Left ventricle myocardium superior (tissue), 1 donor: ENCODE measurements around the gene DENND5A. TPM values are rescaled to one million over a fixed set of nuclear protein-coding genes. Genes with fewer than 3 reads are reported as not detected.

Experiments
- ATAC-seq: fragments of 200-7000 bp; cut with Tn5 transposase; one replicate; pipeline ENCODE4 v1.9.1; 2020; ENCODE audit warnings: mild to moderate bottlenecking, moderate library complexity
- DNase-seq: peaks from one replicate; pipeline ENCODE4 v3.0.0-alpha.2; 2020
- intact Hi-C: fragments of 100-400 bp; cut with micrococcal nuclease; formaldehyde crosslinking; loops from one replicate; pipeline ENCODE4 v1.11.0; 2022
- total RNA-seq: library from RNA; stranded (reverse); fragmentation: NEBNext Ultra II Directional; extraction: Animal tissue kit (Norgen Biotek cat#: 25700); gene quantifications from one replicate; pipeline ENCODE4 v1.2.1, GENCODE V29; 2021
- donor health status: DM: no; HTN: yes; CAD: no; lungs with severe emphysema.

The DENND5A gene
- total RNA-seq, 1 donor from 2014 or later: 121 TPM

DNA sequence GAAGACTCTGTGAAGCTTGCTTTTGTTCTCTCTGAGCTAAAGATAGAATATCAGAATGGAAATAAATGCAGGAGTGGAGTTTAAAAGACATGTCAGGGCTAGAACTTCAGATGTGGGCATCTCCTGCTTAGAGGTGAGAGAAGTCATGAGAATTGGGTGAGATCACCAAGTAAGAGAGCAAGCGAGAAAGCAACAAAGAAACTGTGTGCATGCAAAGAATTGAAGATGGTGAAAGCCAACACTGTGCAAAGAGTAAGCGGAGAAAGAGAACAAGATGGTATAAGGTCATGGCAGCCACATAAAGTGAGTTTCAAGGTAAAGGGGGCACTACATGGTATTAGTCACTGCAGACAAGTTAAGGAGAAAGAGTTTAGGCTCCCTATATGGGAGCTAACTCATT, 116.4 kb downstream of the DENND5A start:
- intact Hi-C loops: no loop called here
- ATAC-seq (no peak), DNase-seq (no peak)

DNA sequence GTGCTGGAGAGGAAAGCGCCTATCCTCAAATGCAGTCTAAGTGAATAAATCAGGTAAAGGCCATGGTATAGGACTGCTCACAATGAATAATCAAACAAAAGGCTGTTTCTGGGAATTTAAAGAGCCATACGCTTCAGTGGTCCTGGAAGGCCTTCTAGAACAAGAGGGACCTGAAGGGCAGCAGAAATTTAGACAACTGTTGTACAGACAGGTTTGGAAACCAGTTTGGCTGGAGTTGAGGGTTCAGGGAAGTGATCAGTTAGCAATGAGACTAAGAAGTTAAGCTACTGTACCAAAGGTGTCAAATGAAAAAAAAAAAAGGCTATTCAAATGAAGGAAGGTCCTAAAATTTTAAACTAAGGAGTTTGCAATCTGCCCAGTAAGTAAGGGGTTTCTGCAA, 117.1 kb downstream of the DENND5A start:
- no peak for ATAC-seq
- intact Hi-C loops: no loop called here

DNA sequence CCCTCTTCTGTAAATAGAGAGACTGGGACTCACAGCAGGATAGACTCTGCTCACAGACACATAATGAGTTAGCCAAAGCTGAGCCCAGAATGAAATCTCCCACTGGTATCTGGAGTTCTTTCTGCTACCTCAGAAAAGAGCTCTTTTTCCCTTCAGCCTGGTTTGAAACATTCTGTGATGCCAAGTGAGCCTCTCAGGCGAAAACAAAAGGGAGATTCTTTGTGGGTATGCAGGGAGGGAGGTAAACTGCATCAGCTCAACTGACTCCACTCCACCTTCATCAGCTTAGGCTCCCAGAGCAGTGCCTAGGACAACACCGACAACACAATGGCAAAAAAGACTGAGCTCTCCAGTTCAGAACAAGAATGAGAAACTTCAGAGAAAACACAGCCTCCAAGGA, 118.7 kb downstream of the DENND5A start:
- DNase-seq (no peak), ATAC-seq (no peak)
- intact Hi-C loops: no loop called here

More for the DNA sequence above, 117.1 kb downstream of the DENND5A start:
- no peak for DNase-seq

DNA sequence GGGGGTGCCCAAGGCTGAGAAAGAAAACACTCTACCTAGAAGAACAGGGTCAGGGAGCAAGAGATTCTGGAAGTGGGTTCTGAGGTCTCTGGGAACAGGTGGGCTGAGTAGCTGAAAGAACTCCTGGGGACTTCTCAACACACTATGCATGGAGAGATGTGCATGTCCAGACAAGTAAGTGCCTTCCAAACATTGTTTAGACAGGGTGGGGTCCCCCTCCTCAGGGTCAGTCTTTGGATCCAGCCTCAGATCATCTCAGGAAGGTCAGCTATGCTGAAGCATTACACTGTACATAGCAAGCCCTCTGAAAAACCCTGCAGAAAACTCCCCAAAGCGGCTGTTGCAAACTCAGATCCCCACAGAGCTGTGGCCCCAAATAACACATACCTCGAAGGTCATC, 119.9 kb downstream of the DENND5A start:
- intact Hi-C loops: no loop called here
- ATAC-seq (no peak), DNase-seq (no peak)

DNA sequence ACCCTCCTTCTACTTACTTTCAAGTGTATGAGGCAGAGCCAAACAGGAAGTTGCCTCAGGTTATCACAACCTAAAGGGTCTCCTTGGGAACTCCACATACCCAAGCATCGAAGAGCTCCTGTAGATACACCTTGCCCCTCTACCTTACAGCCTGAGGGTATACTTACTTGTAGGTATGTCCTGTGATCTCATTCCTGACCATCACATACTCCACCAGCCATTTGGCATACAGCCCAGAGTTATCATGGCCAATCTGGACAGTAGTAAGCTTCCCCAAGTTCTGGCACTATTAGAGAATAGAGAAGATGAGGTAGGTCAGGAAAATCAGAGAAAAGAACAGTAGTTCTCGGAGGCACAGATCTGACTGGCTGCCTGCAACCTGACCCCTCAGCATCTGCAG, 120.3 kb downstream of the DENND5A start:
- ATAC-seq (no peak), DNase-seq (no peak)
- intact Hi-C loops: no loop called here

DNA sequence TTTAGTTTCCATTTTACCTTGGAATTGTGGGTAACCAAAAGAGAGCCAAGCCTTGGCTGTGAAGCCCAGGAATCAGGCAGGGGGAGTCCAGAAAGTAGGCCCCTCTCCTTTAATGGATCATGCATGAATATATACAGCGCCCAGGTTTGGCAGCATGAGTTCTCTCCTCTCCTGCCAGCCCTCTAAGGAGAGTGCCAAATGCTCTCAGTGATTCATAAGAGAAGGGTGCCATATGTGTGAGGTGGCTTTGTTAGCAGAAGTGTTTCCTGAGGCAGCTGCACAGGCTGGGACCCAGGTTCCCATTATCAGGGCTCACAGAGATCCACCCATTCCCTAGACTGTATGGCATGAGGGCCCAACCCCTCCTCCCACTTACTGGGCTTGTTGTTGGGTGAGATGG, 121.4 kb downstream of the DENND5A start:
- DNase-seq (no peak), ATAC-seq (no peak)
- intact Hi-C loops: no loop called here

DNA sequence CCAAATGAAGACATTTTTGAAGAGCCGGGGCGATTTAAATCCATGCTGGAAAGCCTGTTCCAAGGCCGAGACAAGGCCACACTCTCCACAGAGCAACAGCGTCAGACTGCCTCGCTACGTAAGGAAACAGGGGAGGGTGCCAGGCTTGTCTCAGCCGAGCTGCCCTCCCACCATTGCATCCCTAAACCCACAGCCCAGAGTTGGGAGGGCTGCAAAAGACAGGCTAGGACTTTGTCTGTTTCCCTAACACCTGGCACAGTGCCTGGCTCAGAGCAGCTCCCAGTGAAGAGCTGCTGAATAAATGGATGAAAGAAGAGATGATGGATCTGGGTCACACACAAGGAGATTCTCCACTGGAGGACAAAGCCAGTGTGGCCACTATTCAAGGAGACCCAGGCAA, 122.4 kb downstream of the DENND5A start:
- intact Hi-C loops: no loop called here
- no peak for DNase-seq

DNA sequence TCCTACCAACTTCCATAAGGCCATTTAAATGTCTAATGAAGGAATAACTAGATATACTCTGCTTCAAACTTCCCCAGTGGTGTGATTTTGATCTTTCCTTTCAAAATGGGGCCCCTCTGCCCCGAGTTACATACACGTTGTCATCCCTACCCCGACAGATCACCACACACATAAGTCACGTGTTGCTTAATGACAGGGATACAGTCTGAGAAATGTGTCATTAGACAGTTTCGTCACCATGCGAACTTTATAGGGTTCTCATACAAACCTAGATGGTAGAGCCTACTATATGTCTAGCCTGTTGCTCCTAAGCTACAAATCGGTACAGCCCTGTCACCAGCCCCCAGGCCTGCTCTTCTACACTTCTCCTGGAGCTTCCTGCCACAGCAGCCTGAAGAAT, 124.0 kb downstream of the DENND5A start:
- ATAC-seq: no peak

More for the DNA sequence above, 122.4 kb downstream of the DENND5A start:
- ATAC-seq: no peak

DNA sequence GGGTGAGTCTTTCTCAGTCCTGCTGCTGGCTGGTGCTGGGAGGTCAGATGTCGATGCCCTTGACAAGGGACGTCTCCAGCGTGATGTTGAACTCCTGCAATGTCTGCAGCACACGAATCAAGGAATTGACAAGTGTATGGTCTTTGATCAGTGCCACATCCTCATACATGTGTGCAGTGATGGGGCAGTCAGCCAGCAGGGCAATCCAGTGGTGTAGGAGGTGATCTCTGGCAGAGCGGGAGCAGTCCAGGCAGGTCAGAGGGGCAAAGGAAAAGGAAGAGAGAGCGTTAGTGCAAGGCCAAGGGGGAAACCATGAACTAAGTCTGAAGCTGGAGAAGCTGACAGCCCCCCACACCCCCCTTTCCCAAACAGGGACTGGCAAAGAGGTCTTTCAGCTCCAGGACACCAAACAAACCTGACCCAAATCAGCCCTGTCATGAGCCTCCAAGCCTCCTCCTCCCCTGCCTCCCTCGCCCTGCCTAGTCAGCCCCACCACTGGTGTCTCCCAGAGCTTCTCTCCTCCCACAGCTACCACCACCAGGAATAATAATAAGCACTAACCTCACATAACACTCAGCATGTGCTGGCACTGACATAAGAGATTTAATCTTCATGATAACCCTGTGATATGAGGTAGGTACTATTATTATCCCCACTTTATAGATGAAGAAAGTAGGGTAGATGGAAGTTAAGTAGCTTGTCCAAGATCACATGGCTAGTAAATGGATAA, 125.4 kb downstream of the DENND5A start:
- intact Hi-C loops: loop anchor here (5.0 kb wide), 1 partner anchor 127 kb away; no protein-coding TSS in a partner anchor
- DNase-seq: no peak
- no peak for ATAC-seq

More for the DNA sequence above, 124.0 kb downstream of the DENND5A start:
- intact Hi-C loops: no loop called here
- DNase-seq: no peak

DNA sequence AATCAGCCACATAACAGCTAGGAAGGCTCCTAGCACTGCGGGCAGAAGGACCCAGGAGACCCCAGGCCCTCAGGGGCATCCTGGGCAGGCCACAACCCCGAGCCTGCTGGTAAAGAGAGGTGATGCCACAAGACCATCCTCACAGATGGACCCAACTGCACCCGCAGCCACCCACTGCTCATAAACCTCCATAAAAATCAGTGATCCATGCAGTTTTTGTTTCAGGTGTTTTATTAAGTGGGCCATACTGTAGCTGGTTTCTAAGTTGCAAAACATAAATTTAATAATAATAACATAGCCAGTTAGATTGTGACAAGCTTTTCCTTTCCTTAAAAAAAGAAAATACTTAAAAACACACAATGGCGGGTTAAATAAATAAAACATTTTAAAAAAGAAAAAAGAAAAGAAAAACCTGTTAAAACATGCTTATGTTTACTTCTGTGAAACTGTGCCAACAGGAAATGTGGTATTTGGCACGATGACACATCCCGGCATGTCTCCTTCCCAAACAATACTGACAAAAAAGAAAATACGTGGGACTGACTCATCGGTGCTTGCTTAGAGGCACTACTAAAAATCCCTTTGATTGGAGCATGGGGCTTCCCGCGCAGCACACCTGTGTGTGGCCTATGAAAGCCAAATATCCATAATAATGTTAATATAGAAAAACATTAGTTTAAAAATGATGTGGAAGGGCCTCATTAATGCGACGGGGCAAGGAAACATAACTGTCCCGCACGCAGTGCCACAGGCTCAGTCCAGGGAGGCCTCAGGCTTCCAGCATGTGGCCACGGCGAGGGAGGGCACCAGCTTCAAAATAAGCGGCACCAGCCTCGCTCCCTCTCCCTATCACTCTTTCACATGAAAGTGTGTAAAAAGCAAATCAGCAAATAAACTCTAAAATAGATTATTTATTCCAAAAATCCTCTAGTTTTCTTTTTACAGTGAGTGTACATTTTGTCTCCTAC, 126.3 kb downstream of the DENND5A start:
- DNase-seq: no peak
- ATAC-seq: peak; percentile 21
- intact Hi-C loops: loop anchor here (5.0 kb wide), 1 partner anchor 127 kb away; no protein-coding TSS in a partner anchor

DNA sequence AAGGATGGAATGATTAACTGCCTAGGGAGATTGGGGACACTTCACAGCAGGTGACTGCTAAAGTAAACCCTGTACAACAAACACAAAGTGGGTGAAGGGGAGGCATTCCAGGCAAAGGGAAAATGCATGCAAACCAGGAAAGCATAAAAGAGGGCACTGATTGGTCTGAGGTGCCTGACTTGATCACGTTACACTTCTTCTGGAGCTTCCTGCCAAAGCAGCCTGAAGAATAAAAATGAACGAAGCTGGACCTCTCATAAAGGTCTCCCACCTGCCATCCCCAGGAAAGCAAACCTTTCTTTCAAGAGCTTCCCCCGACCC, 127.1 kb downstream of the DENND5A start:
- DNase-seq: no peak
- ATAC-seq: no peak
- intact Hi-C loops: loop anchor here (5.0 kb wide), 1 partner anchor 126 kb away; no protein-coding TSS in a partner anchor

DNA sequence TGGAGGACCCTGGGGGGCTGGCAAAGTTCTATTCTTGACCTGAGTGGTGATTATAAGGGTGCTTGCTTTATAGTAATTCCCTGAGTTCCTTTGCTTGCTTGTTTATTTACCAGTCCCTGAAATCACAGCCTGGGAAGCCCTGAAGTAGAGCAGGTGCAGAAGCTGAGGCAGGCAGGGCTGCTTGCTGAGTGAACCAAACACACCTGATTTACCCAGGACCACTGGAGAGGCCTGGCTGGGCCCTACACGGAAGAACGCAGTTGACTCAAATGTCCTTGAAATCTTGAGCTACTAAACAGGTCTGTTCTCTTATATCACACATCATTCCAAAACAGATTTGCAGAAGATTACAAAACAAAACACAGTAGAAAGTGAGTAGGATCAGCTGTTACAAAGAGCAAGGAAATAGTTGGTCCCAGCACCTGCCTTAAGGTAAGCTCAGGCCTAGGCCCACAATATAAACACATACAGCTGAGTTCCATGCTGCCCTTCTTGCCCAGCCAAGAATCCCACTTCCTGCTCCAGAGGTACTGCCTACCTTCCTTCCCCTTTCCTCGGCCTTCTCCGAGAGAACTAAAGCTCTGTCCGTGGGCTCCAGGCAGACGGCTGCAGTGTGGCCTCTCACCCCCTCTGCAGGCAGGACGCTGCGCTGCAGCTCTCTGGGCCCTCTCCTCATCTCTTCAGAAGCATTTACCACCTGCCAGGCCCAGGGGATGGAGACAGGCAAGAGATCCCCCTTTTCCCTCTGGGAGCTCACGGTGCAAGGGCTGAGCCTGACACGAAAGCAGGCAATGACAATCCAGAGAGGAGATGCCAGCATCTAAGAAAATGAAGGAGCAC, 127.6 kb downstream of the DENND5A start:
- intact Hi-C loops: loop anchor here (5.0 kb wide), 1 partner anchor 125 kb away; no protein-coding TSS in a partner anchor
- ATAC-seq (peak; percentile 93), DNase-seq (peak; percentile 83)

DNA sequence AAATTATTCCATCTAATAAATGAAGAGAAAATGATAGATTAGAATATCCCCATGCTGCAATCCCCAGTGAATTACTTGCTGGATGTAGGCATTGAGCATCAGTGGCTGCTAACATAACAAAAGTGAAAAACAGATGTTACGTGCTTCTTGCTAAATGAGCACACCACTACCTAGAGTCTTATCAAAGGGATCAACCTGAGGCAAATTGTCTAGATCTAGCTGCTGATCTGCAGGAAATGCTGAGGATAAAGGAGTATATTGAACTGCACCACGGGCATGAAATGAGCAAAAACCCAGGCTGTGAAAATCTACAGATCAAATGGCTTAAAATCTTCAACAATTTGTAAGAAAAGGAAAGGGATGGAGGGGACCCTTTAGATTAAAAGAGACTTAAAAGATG, 128.4 kb downstream of the DENND5A start:
- ATAC-seq (no peak), DNase-seq (no peak)
- intact Hi-C loops: loop anchor here (5.0 kb wide), 1 partner anchor 124 kb away; no protein-coding TSS in a partner anchor

DNA sequence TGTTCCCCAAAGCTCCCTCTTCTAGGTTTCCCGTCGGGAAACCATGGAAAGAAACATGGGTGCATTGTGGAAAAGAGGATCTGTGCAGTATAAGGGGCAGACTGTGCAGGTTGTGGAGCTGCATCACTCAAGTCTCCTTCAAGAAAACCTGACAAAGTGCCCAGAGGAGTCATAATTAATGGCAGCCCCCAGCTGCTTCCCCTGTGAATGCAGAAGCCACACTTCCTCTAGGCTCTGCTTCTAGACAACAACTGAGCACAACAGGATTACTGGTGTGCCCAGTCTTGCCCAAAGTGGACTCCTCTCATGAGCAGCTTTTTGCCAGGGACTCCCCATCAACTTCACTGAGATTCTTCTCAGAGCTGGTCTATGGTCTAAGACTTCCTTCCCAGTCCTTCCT, 131.2 kb downstream of the DENND5A start:
- DNase-seq (no peak), ATAC-seq (no peak)
- intact Hi-C loops: no loop called here

DNA sequence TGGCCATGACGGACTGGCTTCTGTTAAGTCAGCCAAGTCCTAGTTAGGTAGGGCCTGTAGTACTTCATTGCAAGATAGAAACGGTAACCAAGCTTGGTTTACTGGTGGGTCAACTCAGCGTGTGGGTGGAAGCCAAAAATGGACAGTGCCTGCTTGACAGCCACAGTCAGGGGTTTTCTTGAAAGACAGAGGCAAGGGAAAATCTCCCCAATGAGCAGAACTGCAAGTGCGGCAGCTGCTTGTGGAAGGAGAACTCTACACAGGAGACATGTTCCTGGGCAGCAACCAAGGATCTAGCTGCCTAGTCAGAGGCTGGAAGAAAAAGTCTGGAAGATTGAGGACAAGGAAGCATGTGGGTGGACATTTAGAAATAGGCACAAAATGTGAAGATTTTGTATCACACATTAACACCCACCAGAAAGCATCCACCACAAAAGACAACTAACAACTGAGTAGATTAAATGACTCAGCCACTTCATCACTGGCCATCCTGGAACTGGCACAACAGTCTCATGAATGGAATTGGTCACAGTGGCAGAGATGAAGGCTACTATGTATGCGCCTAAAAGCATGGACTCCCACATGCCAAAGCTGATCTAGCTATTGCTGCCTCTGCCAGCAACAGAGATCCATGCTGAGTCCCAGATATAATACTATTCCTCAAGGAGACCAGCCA, 132.8 kb downstream of the DENND5A start:
- intact Hi-C loops: no loop called here
- DNase-seq (no peak), ATAC-seq (no peak)

DNA sequence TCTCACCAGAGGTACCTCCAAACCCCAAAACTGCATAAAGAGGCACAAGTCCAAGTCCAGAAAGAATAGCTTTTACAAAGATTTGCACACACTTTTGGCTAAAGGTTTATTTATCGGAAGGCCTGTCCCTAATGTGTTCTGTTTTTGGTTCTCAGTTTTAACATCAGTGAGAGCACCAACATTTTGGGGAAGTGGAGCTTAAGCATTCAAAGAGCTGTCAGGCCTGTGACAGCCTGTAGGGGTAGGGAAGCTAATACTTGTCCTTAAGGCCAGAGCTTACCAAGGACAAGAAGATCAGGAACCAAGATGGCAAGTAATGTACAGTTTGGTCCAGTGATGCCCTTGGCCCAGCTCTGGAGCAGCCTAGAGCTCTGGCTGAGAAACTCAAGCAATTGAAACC, 134.9 kb downstream of the DENND5A start:
- DNase-seq: no peak
- intact Hi-C loops: no loop called here
- ATAC-seq: no peak

DNA sequence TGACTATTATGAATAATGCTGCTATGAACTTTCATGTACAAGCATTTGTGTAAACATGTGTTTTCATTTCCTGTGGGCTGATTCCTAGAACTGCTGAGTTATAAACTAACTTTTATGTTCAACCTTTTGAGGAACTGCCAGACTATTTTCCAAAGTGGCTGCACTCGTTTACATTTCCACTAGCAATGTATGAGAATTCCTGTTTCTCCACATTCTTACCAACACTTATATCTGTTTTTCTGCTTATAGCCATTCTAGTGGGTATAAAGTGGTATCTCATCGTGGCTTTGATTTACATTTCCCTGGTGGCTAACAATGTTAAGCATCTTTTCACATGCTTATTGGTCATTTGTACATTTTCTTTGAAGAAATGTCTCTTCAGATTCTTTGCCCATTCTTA, 138.5 kb downstream of the DENND5A start:
- DNase-seq: no peak
- ATAC-seq: no peak
- intact Hi-C loops: no loop called here

DNA sequence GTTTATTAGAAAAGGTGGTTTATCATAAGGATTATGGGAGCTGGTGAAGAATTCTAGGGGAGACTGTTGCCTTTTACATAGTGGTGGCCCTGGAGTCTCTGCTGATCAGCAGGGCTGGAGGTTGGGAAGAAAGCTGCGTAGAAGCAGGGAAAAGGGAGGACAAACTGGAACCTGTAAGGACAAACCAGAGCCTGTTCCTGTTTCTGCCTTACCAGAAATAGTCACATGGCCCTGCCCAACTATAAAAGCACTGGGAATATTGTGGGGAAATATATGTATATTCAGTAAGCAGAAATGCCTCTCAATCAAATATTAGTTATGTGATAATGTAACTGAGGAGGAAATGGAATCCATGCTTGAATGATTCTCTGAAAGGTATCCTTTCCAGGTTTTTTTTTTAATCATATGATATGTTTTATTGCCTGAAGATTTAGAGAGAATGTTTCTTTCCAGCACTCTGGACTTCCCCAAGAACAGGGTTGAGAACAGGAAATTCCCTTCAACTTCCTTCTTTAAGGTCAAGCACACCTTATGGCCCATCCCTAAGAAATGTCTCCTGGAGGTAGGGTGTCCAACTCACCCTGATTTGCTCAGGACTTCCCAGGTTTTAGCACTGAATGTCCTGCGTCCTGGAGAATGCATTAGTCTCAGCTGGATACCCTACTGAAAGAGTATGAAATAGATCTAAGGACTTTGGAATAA, 139.8 kb downstream of the DENND5A start:
- ATAC-seq (no peak), DNase-seq (no peak)
- intact Hi-C loops: no loop called here
